B cell (primary cell): ENCODE results near the gene GOSR2. TPM values are rescaled to one million over a fixed set of nuclear protein-coding genes. Genes with fewer than 3 reads are reported as not detected.

Source experiments
- ATAC-seq: fragments of 200-7000 bp; cut with Tn5 transposase; one replicate; pipeline ENCODE4 v1.10.0; 2021; ENCODE audit warnings: low read depth, mild to moderate bottlenecking, moderate number of reproducible peaks, moderate library complexity
- CTCF ChIA-PET: fragments of 350-600 bp; sonication (Branson Sonifier 250); formaldehyde crosslinking; loops from one replicate; lab custom pipeline; 2021; ENCODE audit warnings: antibody characterized with exemption, inconsistent platforms; lab: Charles Lee
- POLR2A ChIA-PET: fragments of 350-600 bp; sonication (Branson Sonifier 250); formaldehyde crosslinking; loops from one replicate; lab custom pipeline; 2021; ENCODE audit warnings: antibody characterized with exemption; lab: Charles Lee
- DNase-seq: peaks from one replicate; pipeline ENCODE4 v3.0.0; 2013
- H2AFZ ChIP-seq: 2 replicates; pipeline ENCODE4 v1.6.1; 2012; ENCODE audit warnings: mild to moderate bottlenecking, low read depth, low read length; ENCODE audit not compliant: insufficient read depth, poor library complexity, severe bottlenecking
- H3K27ac ChIP-seq, 2 donors: 1 replicate in 1 of 2; 2 replicates in 1 of 2; pipeline ENCODE4 v1.5.1; 2012 to 2013; ENCODE audit warnings: low read length in 2 of 2, mild to moderate bottlenecking in 2 of 2, moderate library complexity in 1 of 2
- H3K27me3 ChIP-seq, 4 experiments: fragments of 200-600 bp in 1 of 4; sonication (generic) in 1 of 4; replicated peaks in 1 of 4; 1 replicate in 2 of 4; 2 replicates in 2 of 4; pipeline versions ENCODE4 v1.6.1 to v1.7.0; 2013 to 2016; ENCODE audit warnings: low read length in 3 of 4, mild to moderate bottlenecking in 2 of 4, mixed read lengths in 1 of 4, moderate library complexity in 1 of 4; ENCODE audit not compliant: insufficient read depth in 4 of 4, control insufficient read depth in 3 of 4; ENCODE audit errors: control extremely low read depth in 1 of 4
- H3K36me3 ChIP-seq, 2 experiments: replicated peaks in 1 of 2; 1 replicate in 1 of 2; 2 replicates in 1 of 2; pipeline versions ENCODE4 v1.6.1 to v1.7.1; 2013; ENCODE audit warnings: low read length in 1 of 2; ENCODE audit not compliant: insufficient read depth in 2 of 2, control insufficient read depth in 1 of 2; ENCODE audit errors: control extremely low read depth in 1 of 2, extremely low read depth in 1 of 2
- H3K4me1 ChIP-seq, 2 donors: fragments of 200-600 bp in 1 of 2; sonication (generic) in 1 of 2; 1 replicate in 1 of 2; 2 replicates in 1 of 2; pipeline versions ENCODE4 v1.5.1 to v1.6.1; 2013 to 2017; ENCODE audit warnings: low read length in 2 of 2; ENCODE audit not compliant: control insufficient read depth in 2 of 2, insufficient read depth in 2 of 2
- H3K4me2 ChIP-seq: replicated peaks from 2 replicates; pipeline ENCODE3; 2012; ENCODE audit warnings: mild to moderate bottlenecking, low read depth, low read length; ENCODE audit not compliant: poor library complexity, severe bottlenecking
- H3K4me3 ChIP-seq, 5 experiments: fragments of 200-600 bp in 1 of 5; sonication (generic) in 1 of 5; 1 replicate in 3 of 5; 2 replicates in 2 of 5; pipeline versions ENCODE4 v1.5.1 to v1.7.0; 2011 to 2016; ENCODE audit warnings: low read length in 4 of 5, mild to moderate bottlenecking in 4 of 5, low read depth in 2 of 5, control low read depth in 1 of 5, moderate library complexity in 1 of 5; ENCODE audit not compliant: insufficient read depth in 1 of 5; ENCODE audit errors: control extremely low read depth in 1 of 5, extremely low read depth in 1 of 5
- H3K79me2 ChIP-seq: fragments of 200-600 bp; sonication (generic); one replicate; pipeline ENCODE4 v1.6.0; 2016; ENCODE audit warnings: low read length; ENCODE audit not compliant: control insufficient read depth, insufficient read depth
- H3K9ac ChIP-seq: fragments of 200-600 bp; sonication (generic); 2 replicates; pipeline ENCODE4 v1.6.1; 2017; ENCODE audit warnings: mild to moderate bottlenecking, low read length, moderate library complexity
- H3K9me3 ChIP-seq, 3 donors: one replicate each; pipeline versions ENCODE4 v1.6.1 to v1.7.1; 2013; ENCODE audit warnings: low read length in 2 of 3; ENCODE audit not compliant: control insufficient read depth in 2 of 3, insufficient read depth in 1 of 3; ENCODE audit errors: control extremely low read depth in 1 of 3
- H4K20me1 ChIP-seq: 2 replicates; pipeline ENCODE4 v1.6.0; 2012; ENCODE audit warnings: mild to moderate bottlenecking, low read length; ENCODE audit not compliant: insufficient read depth, control insufficient read depth, poor library complexity, severe bottlenecking
- H3K27ac Mint-ChIP-seq: one replicate; pipeline ENCODE4 v1.8.0; 2021; ENCODE audit warnings: mixed read lengths
- H3K27me3 Mint-ChIP-seq: one replicate; pipeline ENCODE4 v1.8.0; 2021; ENCODE audit warnings: mixed read lengths
- H3K4me1 Mint-ChIP-seq: one replicate; pipeline ENCODE4 v1.8.0; 2021; ENCODE audit warnings: mixed read lengths
- H3K4me3 Mint-ChIP-seq: one replicate; pipeline ENCODE4 v1.8.0; 2021; ENCODE audit warnings: mixed read lengths
- H3K9me3 Mint-ChIP-seq: one replicate; pipeline ENCODE4 v1.8.0; 2022; ENCODE audit warnings: mixed read lengths; ENCODE audit not compliant: insufficient read depth
- CTCF ChIP-seq: fragments of 200-600 bp; IDR thresholded peaks from one replicate; pipeline ENCODE4 v1.8.0; 2022; ENCODE audit warnings: antibody characterized with exemption, mild to moderate bottlenecking
- EZH2 ChIP-seq: IDR thresholded peaks from 2 replicates; pipeline ENCODE4 v1.6.1; 2012; ENCODE audit warnings: borderline replicate concordance, low read depth, mild to moderate bottlenecking, moderate library complexity, low read length; ENCODE audit not compliant: insufficient read depth, poor library complexity, severe bottlenecking
- WGBS: methylation state at CpG from one replicate; pipeline ENCODE4 v1.1.5; 2013; ENCODE audit warnings: missing lambda C conversion rate; ENCODE audit not compliant: insufficient coverage; 5-methylcytosine and 5-hydroxymethylcytosine counted together
- intact Hi-C: fragments of 100-400 bp; cut with micrococcal nuclease; formaldehyde crosslinking; loops from one replicate; pipeline ENCODE4 v1.10.0; 2022
- polyA plus RNA-seq: library from polyadenylated mRNA; depleted of rRNA; stranded (reverse); fragments of >200 nt; gene quantifications from 2 replicates; pipeline ENCODE4 v1.2.3, GENCODE V29; 2012
- total RNA-seq, 2 donors: library from RNA; stranded (reverse); fragments of 120-200 nt in 1 of 2; gene quantifications; 1 replicate in 1 of 2; 2 replicates in 1 of 2; pipeline versions ENCODE4 v1.2.3 to v1.2.4, GENCODE V29; 2013 to 2022

Gene GOSR2
- total and polyA plus RNA-seq, 2 donors (not counting 1 experiment from before 2014, with no cell fraction given), result 33.2 to 91.0 TPM

GRCh38 chr17:46888727-46889126 is 34.2 kb upstream of the GOSR2 start:
- Histone ChIP-seq H3K4me1 (no peaks in the 10 kb centered on the region), H3K27me3 (peaks cover 0 to 16% (median 2%) of the 10 kb centered on the region in 4 experiments), H3K79me2 (no peaks in the 10 kb centered on the region), H3K9ac (no peak overlapping the region), H3K27ac (no peak overlapping the region), H3K4me3 (no peak overlapping the region), H3K4me2 (no peak overlapping the region), H3K36me3 (no peaks in the 10 kb centered on the region), H3K9me3 (no peaks in the 10 kb centered on the region), H2AFZ (no peak overlapping the region), H4K20me1 (no peaks in the 10 kb centered on the region)
- intact Hi-C loops, result no loop called here
- 91% methylated on average over 1 of the region's 1 CpG for WGBS
- no peak overlapping the region for H3K4me3 Mint-ChIP-seq
- no peaks in the 10 kb centered on the region for H3K9me3 Mint-ChIP-seq
- no peak for TF ChIP-seq EZH2
- no peak for TF ChIP-seq CTCF
- H3K27me3 Mint-ChIP-seq, result peaks cover 44% of the 10 kb centered on the region
- no peak overlapping the region for H3K27ac Mint-ChIP-seq
- ChIA-PET CTCF (no interaction called here), POLR2A (no interaction called here)
- ATAC-seq, result no peak
- no peak for DNase-seq
- no peaks in the 10 kb centered on the region for H3K4me1 Mint-ChIP-seq

- H3K4me3 ChIP-seq, result no peak overlapping the region
- ChIA-PET POLR2A (no interaction called here), CTCF (no interaction called here)
- H3K27me3 Mint-ChIP-seq, result peaks cover 50% of the 10 kb centered on the region
- no peaks in the 10 kb centered on the region for H3K9me3 ChIP-seq
- no peaks in the 10 kb centered on the region for H4K20me1 ChIP-seq
- H3K9ac ChIP-seq, result no peak overlapping the region
- TF ChIP-seq CTCF (no peak), EZH2 (no peak)
- no peak overlapping the region for H3K4me2 ChIP-seq
- no peaks in the 10 kb centered on the region for H3K9me3 Mint-ChIP-seq
- no peak overlapping the region for H3K27ac Mint-ChIP-seq
- 97% methylated on average over 4 of the region's 4 CpGs for WGBS
- no peak for ATAC-seq
- no peaks in the 10 kb centered on the region for H3K4me1 ChIP-seq
- H3K27me3 ChIP-seq, result peaks cover 0 to 21% (median 2%) of the 10 kb centered on the region in 4 experiments
- intact Hi-C loops, result no loop called here
- H3K79me2 ChIP-seq, result no peaks in the 10 kb centered on the region
- no peaks in the 10 kb centered on the region for H3K36me3 ChIP-seq
- no peaks in the 10 kb centered on the region for H3K4me1 Mint-ChIP-seq
- no peak overlapping the region for H3K4me3 Mint-ChIP-seq
- no peak overlapping the region for H2AFZ ChIP-seq
- H3K27ac ChIP-seq, result no peak overlapping the region
- DNase-seq, result no peak
Observed at GRCh38 chr17:46889519-46889918, 33.4 kb upstream of the GOSR2 start.
